Neural cell (in vitro differentiated cells): ENCODE measurements around the gene MAPK1. TPM values are rescaled to one million over a fixed set of nuclear protein-coding genes. Genes with fewer than 3 reads are reported as not detected.

Experiments
- H2AFZ ChIP-seq: fragments of 200-600, 300-800 bp; sonication (generic), shearing (Covaris generic); 2 replicates; pipeline ENCODE4 v1.6.0; 2014; ENCODE audit warnings: low read depth, mild to moderate bottlenecking, antibody characterized with exemption, low read length, moderate library complexity
- H3F3A ChIP-seq: fragments of 200-600 bp; shearing (Covaris generic); 2 replicates; pipeline ENCODE4 v1.6.1; 2016; ENCODE audit warnings: mild to moderate bottlenecking, moderate library complexity, mixed read lengths, antibody characterized with exemption, low read length; ENCODE audit not compliant: insufficient read depth, poor library complexity, severe bottlenecking
- H3K27ac ChIP-seq: fragments of 200-600, 300-800 bp; sonication (generic), shearing (Covaris generic); 2 replicates; pipeline ENCODE4 v1.5.1; 2014; ENCODE audit warnings: mild to moderate bottlenecking, low read length, moderate library complexity
- H3K27me3 ChIP-seq: fragments of 300-800, 200-600 bp; sonication (generic), shearing (Covaris generic); 2 replicates; pipeline ENCODE4 v1.6.0; 2014; ENCODE audit warnings: mild to moderate bottlenecking, low read depth, low read length, moderate library complexity; ENCODE audit not compliant: insufficient read depth
- H3K36me3 ChIP-seq: fragments of 300-800, 200-600 bp; sonication (generic), shearing (Covaris generic); 2 replicates; pipeline ENCODE4 v1.5.1; 2014; ENCODE audit warnings: mild to moderate bottlenecking, antibody characterized with exemption, low read length, moderate library complexity; ENCODE audit not compliant: insufficient read depth
- H3K4me2 ChIP-seq: fragments of 300-800, 200-600 bp; sonication (generic), shearing (Covaris generic); 2 replicates; pipeline ENCODE4 v1.6.0; 2014; ENCODE audit warnings: mild to moderate bottlenecking, low read length
- H3K4me3 ChIP-seq: fragments of 300-800, 200-600 bp; sonication (generic), shearing (Covaris generic); 2 replicates; pipeline ENCODE4 v1.5.1; 2014; ENCODE audit warnings: mild to moderate bottlenecking, low read length, moderate library complexity
- H3K79me2 ChIP-seq: fragments of 200-600 bp; shearing (Covaris generic); replicated peaks from 2 replicates; pipeline ENCODE4 v1.6.0; 2014; ENCODE audit warnings: mild to moderate bottlenecking, low read length, moderate library complexity; ENCODE audit not compliant: insufficient read depth
- H3K9ac ChIP-seq: fragments of 300-800, 200-600 bp; sonication (generic), shearing (Covaris generic); 2 replicates; pipeline ENCODE4 v1.6.1; 2016; ENCODE audit warnings: mild to moderate bottlenecking, low read length, mixed read lengths
- H3K9me2 ChIP-seq: fragments of 200-600 bp; shearing (Covaris generic); 2 replicates; pipeline ENCODE4 v1.6.1; 2016; ENCODE audit warnings: mild to moderate bottlenecking, low read length, mixed read lengths; ENCODE audit not compliant: insufficient read depth
- H3K9me3 ChIP-seq: fragments of 200-600, 300-800 bp; sonication (generic), shearing (Covaris generic); 2 replicates; pipeline ENCODE4 v1.6.1; 2016; ENCODE audit warnings: mild to moderate bottlenecking, mixed run types, low read length, moderate library complexity, mixed read lengths
- H4K20me1 ChIP-seq: fragments of 200-600 bp; shearing (Covaris generic); 2 replicates; pipeline ENCODE4 v1.6.1; 2016; ENCODE audit warnings: mild to moderate bottlenecking, mixed run types; ENCODE audit not compliant: insufficient read depth
- CTCF ChIP-seq: fragments of 450-650 bp; IDR thresholded peaks from 2 replicates; pipeline ENCODE4 v1.5.1; 2014; ENCODE audit warnings: antibody characterized with exemption, mild to moderate bottlenecking, moderate library complexity; ENCODE audit not compliant: poor library complexity, severe bottlenecking
- EP300 ChIP-seq: fragments of 450-650 bp; conservative IDR thresholded peaks from 2 replicates; pipeline ENCODE4 v1.6.1; 2014; ENCODE audit warnings: antibody characterized with exemption, mild to moderate bottlenecking, moderate library complexity; ENCODE audit not compliant: poor library complexity, severe bottlenecking
- EZH2 ChIP-seq: fragments of 200-600, 300-800 bp; shearing (Covaris generic), sonication (generic); IDR thresholded peaks from 2 replicates; pipeline ENCODE4 v1.6.1; 2014; ENCODE audit warnings: antibody characterized with exemption, low read length, borderline replicate concordance, mild to moderate bottlenecking; ENCODE audit not compliant: insufficient read depth, poor library complexity, severe bottlenecking
- MXI1 ChIP-seq: fragments of 450-650 bp; conservative IDR thresholded peaks from 2 replicates; pipeline ENCODE4 v1.6.1; 2014; ENCODE audit warnings: antibody characterized with exemption, mild to moderate bottlenecking; ENCODE audit not compliant: poor library complexity, severe bottlenecking
- POLR2AphosphoS5 ChIP-seq: IDR thresholded peaks from 2 replicates; pipeline ENCODE4 v1.6.1; 2012
- RAD21 ChIP-seq: fragments of 450-650 bp; conservative IDR thresholded peaks from 2 replicates; pipeline ENCODE4 v1.6.1; 2014; ENCODE audit warnings: antibody characterized with exemption, mild to moderate bottlenecking, moderate library complexity
- REST ChIP-seq: IDR thresholded peaks from 2 replicates; pipeline ENCODE4 v1.6.1; 2012; ENCODE audit warnings: borderline replicate concordance
- SMC3 ChIP-seq: fragments of 450-650 bp; conservative IDR thresholded peaks from 2 replicates; pipeline ENCODE4 v1.6.1; 2014; ENCODE audit warnings: antibody characterized with exemption, mild to moderate bottlenecking, moderate library complexity; ENCODE audit not compliant: poor library complexity
- TAF1 ChIP-seq: IDR thresholded peaks from 2 replicates; pipeline ENCODE4 v1.6.1; 2012; ENCODE audit warnings: low read depth
- polyA plus RNA-seq: library from polyadenylated mRNA; depleted of rRNA; stranded (reverse); fragments of >200 nt; gene quantifications from 2 replicates; pipeline ENCODE4 v1.2.3, GENCODE V29; 2014

The MAPK1 gene
- polyA plus RNA-seq, 1 donor from 2014 or later = 43.3 TPM

- Histone ChIP-seq H3F3A (no peaks in the 10 kb centered on the region), H3K4me2 (no peak overlapping the region), H3K9me2 (no peaks in the 10 kb centered on the region), H3K79me2 (no peaks in the 10 kb centered on the region), H3K4me3 (no peak overlapping the region), H3K9me3 (no peaks in the 10 kb centered on the region), H3K27ac (no peak overlapping the region), H4K20me1 (no peaks in the 10 kb centered on the region), H3K36me3 (no peaks in the 10 kb centered on the region), H2AFZ (no peak overlapping the region), H3K9ac (no peak overlapping the region), H3K27me3 (no peaks in the 10 kb centered on the region)
- TF ChIP-seq POLR2AphosphoS5 (no peak), REST (no peak), EP300 (no peak), EZH2 (no peak), SMC3 (no peak), RAD21 (no peak), TAF1 (no peak), MXI1 (no peak), CTCF (no peak)
These were observed 111.6 kb downstream of the MAPK1 start for GRCh38 chr22:21755851-21756284.

GRCh38 chr22:21754523-21754922, 112.9 kb downstream of the MAPK1 start:
- H3K9ac ChIP-seq = no peak overlapping the region
- H4K20me1 ChIP-seq = no peaks in the 10 kb centered on the region
- no peaks in the 10 kb centered on the region for H3K9me2 ChIP-seq
- H3K27me3 ChIP-seq = no peaks in the 10 kb centered on the region
- H3K36me3 ChIP-seq = no peaks in the 10 kb centered on the region
- no peaks in the 10 kb centered on the region for H3K79me2 ChIP-seq
- no peaks in the 10 kb centered on the region for H3F3A ChIP-seq
- no peaks in the 10 kb centered on the region for H3K9me3 ChIP-seq
- no peak overlapping the region for H3K4me2 ChIP-seq
- H2AFZ ChIP-seq = no peak overlapping the region
- H3K4me3 ChIP-seq = no peak overlapping the region
- no peak overlapping the region for H3K27ac ChIP-seq
- TF ChIP-seq SMC3 (no peak), CTCF (no peak), REST (no peak), MXI1 (no peak), EP300 (no peak), EZH2 (no peak), RAD21 (no peak), TAF1 (no peak), POLR2AphosphoS5 (no peak)
